HG03565 (cell line): ENCODE data around the gene MGST3.
"Not testable (repeated sequence)": the region's sequence is repeated elsewhere in the genome, so short reads cannot be mapped to it uniquely, and the experiment has no call there.

Experiments used
- ATAC-seq: cut with Tn5 transposase; IDR thresholded peaks from one replicate; pipeline ENCODE4 v1.9.1; 2021; ENCODE audit warnings: mild to moderate bottlenecking, moderate library complexity; ENCODE audit not compliant: unreplicated experiment

The MGST3 gene

DNA sequence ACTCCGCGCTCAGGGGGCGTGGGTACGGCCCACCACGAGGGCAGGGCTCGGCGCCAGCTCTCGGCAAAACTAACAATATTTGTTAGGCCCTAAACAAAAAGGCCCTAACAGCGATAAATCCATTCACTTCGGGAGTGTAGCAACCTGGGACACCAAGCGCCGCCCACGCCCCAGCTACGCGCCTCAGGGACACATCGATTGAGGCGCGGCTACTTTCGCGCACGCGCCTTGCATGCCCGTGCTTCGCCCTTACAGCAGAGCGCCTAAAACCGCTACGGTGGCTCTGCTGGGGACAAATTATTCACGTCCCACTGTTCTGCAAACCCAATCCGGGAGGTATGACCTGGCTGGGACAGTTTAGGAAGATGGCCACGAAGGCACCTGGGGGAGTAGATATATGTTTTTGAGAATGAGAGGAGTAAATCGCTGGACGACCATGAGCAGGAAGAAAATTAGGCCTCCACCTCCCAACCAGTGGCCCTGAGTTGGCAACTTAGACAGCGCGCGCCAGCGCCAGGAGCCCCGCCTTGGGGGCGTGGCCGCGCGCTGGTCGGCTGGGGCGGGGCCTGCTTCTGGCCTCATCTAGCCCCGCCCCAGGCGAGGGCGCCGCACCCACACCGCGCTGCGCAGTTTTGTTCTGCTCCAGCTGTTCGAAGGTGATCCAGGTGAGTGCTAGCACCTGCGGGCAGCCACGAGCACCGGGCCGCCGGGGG lies at the start of gene MGST3:
Gene MGST3, plus strand, starts transcription at position 606 of the 713 bp plus-strand sequence. CDS start 18,614 bp downstream, outside the sequence.
- ATAC-seq, result peak; percentile 74

DNA sequence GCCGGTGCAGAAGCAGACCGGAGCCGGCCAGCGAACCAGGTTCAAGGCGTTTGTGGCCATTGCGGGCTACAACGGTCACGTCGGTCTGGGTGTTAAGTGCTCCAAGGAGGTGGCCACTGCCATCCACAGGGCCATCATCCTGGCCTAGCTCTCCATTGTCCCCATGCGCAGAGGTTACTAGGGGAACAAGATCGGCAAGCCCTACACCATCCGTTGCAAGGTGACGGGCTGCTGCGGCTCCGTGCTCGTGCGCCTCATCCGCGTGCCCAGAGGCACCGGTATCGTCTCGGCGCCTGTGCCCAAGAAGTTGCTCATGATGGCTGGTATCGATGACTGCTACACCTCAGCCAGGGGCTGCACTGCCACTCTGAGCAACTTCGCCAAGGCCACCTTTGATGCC lies 49.1 kb upstream of the MGST3 start:
- ATAC-seq, result no peak

DNA sequence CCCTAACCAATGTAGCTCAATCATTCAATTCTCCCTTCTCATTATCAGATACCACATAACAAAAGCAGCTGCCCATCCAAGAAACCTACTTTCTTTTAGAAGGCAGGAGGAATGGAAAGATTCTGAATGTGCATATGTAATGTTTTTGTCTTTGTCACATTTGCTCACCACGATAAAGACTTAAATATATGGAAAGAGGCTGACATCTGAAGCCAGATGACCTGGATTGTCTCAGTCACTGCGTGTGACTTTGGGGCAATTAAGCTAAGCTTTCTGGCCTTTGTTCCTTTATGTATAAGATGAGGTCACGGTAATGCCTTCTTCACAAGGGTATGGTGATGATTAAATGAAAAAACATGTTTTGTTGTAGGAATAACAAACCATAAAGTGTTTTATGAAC lies 44.6 kb upstream of the MGST3 start:
- ATAC-seq, result no peak

DNA sequence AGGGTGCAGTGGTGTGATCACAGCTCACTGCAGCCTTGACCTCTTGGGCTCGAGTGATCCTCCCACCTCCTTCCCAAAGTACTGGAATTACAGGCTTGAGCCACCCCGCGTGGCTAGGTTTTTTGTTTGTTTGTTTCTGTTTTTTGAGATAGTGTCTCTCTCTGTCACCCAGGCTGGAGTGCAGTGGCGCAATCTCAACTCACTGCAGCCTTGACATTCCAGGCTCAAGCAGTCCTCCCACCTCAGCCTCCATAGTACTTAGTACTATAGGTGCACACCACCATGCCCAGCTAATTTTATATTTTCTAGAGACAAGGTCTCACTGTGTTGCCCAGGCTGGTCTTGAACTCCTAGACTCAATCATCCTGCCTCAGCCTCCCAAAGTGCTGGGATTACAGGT lies 39.6 kb upstream of the MGST3 start:
- ATAC-seq, result not testable (repeated sequence)

DNA sequence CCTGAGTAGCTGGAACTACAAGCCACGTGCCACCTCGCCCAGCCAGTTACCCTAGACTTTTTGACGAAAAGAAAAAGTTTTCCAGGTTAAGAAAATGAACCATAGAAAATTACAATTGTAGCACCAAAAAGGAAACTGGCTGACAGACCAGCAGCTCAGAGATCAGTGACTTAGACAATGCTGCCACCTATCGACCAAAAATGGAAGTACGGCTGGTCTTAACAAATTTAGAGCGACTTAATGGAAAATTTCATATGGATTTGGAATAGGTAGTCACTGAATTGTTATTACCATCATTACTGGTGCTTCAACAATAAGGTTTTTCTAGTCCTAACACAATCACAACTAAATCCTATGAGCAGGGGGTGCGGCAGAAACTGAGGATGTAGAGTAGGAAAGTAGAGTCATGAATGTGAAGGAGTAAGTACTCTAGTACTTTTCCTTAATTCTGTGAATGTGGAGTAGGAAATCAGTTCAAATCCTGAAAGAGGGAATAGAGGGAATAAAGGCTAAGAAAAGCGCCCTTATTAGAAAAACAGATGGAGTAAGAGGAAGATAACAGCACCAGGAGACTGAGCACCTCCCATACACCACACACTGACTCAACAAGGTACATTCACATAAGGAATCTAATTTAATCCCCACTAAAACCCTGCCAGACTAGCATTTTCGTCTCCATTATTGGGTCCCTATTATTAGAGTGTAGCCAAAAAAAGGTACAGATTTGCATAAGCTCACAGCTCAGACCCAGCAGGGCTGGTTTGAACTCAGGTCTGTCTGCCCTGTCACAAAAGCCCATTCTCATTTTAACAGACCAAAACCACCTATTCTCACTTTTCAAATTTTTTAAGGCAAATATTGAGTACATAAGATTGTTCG lies 37.9 kb upstream of the MGST3 start:
- no peak for ATAC-seq

DNA sequence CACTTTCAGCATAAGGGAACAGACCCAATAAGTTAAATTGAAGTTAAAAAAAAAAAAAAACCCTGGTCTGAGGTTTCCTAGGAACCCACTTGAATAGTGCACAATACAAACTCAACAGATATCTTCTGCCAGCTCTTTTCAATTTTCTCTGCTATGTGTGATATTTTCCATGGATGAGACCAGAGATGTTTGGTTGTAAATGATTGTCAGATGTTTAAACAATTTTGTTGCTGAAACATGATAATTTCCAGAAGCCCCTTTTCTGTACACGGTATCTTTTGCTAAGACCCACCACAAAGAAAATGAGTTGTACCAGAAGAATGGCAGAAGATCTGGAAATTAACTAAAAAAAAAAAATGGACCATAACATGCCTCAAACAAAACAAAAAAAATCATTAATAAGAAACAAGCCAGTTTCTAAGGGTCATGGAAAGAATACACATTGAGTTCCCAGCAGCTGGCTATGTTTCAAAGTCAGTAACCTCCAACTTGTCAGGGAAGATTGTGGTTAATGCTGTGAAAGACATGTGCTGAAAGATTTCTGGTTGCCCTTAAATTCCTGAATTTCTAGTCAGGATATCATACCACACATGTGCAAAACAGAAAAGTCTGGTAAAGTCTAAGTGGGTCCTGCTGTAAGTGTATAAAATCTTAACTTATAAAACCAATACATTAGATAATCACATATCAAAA lies 35.6 kb upstream of the MGST3 start:
- ATAC-seq, result no peak

DNA sequence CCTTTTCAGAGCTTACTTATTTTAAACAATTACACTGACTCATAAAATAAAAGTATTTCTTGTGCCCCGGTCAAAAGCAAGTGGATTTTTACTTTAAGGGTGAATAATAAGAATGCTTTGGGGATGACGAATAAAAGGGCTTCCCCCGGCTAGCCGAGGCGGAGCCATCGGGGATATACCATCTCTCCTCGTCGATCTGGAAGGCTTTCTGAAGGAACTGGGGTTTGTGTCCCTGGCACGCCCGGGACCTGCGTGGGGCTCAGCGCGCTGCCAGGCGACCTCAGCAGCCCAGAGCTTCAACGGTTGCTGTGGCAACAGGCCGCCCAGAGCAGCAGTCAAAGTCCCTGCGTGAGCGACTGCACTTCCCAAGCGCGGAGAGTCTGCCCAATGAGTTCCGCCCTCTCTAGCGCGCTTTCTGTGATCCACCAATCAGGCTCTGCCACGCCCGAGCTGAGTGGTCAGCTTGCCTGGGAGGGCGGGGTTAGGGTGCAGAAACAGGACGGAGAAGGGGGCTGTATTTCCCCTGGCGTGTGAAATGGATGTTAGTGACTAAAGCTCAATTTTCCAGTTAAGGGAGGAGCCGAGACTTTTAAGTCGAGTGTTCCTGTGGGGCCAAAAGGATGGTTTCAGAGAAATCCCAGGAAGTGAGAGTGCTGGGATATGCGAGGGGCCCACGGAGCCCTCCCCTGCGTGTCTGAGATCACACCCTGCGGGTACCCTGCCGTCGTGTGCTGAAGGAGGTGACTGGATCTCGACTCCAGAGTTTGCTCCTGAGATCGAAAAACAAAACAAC lies 33.0 kb upstream of the MGST3 start:
- ATAC-seq, result peak; percentile 96

DNA sequence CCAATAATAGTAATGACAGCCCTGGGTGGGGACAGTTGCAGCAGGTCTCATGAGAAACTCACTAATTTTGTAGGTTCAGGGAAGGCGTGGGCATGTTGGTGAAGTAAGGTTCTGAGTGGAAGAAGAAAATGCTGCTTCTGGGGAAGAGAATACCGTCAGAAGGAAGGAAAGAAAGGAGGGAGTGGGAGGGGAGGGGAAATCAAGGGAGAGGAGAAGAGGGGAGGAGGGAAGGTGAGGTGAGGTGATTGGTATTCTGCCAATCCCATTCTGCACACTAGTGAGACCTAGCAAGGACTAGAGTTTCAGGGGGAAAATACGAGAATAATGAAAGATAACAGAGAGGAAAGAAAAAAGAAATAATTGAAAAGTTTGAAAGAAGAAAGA lies 32.4 kb upstream of the MGST3 start:
- ATAC-seq, result no peak

DNA sequence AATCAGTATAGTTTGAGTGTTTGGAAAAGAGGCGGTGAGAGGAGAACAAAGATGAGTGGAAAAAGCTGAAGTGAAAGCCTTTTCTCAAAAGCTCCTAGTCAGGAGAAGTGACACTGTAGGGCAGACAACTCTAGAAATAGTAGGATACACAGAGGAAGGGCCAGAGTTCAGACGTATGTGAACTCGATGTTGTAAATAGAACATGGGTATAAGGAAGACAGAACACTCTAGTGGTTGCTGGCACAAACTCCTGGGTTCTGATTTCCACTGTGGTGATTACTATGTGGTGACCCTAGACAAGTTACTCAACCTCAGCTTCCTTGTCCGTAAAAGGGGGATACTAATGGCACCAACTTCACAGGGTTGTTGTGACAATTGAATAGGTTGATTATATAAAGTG lies 30.2 kb upstream of the MGST3 start:
- no peak for ATAC-seq

DNA sequence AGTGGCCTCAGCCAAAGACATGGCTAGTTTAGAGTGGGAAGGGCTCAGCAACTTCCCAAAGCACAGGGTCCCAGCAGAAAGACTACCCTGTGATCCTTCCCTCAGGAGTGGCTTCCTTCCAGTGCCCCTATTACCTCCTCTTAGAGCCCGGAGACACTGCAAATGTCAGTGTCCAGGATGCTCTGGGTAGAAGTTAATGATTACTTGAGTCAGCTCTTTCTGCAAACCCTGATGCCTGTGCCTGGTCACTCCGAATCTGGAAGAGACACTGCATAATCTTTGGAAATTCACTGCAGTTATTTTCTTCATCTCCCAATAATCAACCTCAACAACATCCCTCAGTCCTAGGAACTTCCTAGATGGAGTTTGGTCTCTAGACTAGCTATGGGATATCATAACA lies 27.2 kb upstream of the MGST3 start:
- ATAC-seq, result no peak

DNA sequence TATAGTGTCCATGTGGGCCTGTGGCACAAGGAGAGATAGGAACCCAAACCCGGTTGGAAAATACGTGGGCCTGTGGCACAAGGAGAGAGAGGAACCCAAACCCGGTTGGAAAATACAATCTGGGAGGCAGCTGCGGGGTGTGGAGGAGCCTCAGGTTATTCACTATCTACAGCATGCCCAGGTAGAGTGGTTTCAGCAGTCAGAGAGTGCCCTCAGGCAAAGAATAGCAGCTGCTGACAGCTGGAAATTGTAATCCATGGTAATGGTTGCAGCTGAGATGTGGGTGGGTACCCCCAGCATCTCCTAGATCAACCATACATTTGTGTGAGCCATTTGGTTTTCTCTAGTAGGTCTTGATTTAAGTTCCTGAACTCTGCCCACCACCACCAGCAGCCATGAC lies 25.8 kb upstream of the MGST3 start:
- ATAC-seq, result no peak

DNA sequence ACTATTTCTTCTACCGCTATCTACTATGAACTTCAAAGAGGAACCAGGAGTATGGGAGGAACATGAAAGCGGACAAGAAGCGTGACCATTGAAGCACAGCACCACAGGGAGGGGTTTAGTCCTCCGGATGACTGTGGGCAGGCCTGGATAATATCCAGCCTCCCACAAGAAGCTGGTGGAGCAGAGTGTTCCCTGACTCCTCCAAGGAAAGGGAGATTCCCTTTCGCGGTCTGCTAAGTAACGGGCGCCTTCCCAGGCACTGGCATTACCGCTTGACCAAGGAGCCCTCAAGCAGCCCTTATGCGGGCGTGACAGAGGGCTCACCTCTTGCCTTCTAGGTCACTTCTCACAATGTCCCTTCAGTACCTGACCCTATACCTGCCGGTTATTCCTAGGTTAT lies 24.4 kb upstream of the MGST3 start:
- ATAC-seq, result not testable (repeated sequence)

DNA sequence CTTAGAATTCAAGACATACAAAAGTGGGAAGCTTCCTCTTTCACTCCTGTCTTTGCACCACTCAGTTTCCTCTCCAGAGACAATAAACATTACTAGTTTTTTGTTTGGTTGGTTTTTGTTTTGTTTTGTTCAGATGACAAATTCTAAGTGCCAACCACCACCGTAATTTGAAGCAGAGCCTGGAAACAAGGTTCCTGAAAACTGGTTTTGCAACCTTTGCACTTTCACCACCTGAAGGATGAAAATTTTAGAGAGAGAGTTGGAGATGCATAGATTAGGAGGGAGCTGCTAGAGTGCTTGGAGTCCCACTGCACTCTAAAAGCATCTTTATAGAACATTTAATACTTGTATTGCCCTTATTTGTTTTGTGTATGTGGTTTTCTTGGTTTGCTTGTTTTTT lies 20.2 kb upstream of the MGST3 start:
- ATAC-seq, result no peak

DNA sequence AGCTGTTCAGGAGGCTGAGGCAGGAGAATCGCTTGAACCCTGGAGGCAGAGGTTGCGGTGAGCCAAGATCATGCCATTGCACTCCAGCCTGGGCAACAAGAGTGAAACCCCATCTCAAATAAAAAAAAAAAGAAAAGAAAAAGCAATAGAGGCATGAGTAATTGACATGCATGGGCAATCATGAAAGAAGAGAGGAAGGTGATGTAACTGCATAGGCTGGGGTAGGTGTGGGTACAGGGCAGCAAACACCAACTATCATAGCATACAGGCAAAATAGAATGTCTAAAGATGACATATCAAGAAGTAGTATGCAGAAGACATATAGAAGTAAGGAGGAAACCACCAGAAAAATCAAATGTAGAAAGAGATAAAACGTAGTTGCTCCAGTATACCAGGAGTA lies 19.0 kb upstream of the MGST3 start:
- no peak for ATAC-seq

DNA sequence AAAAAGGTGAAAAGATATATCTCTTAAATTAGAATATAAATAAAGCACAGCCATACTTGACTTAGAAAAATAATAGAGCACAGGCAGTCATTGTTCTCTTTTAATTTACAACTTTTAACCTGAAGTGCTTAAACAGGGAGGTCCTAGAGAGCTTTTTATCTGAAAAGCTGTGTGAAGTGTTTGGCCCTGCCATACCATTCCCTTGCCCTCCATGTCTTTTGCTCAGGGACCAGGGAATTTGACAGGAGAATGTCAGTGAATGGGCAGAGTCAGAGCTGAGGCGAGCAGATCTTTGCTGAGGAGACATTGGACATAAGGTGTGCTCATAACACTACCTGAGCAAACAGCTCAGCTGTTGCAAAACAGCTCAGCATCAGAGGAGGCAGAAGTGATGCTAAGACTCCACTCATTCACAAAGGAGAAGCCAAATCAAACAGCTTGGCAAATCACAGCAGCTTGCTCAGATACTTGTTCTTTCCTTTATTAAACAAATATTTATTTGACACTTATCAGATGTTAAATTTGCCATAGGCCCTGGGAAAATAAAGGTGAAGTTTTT lies 14.9 kb upstream of the MGST3 start:
- ATAC-seq, result no peak

DNA sequence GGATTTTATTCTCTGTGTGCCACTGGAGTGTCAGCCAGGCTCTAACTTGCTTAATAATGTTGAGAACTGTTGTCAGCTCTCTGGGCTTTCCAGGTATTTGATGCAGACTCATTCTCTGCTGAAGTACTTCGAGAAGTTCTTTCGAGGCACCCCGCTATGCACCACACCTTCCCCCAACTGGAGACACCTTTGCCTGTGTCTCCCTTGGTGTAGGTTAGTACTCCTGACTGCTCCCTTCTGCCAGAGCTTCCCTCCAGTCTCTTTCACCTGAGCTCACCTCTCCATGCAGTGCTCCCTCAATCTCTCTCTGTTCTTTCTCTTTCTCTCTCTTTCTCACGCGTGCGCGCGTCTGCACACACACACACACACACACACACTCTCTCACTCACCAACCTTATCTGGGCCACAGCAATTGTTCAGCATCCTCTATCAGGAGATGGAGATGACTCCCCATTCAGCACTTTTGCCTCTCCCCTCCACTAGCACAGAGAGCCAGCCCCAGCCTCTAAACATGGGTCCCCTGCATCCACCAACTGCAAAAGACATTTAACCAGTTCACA lies 14.0 kb upstream of the MGST3 start:
- ATAC-seq, result no peak

DNA sequence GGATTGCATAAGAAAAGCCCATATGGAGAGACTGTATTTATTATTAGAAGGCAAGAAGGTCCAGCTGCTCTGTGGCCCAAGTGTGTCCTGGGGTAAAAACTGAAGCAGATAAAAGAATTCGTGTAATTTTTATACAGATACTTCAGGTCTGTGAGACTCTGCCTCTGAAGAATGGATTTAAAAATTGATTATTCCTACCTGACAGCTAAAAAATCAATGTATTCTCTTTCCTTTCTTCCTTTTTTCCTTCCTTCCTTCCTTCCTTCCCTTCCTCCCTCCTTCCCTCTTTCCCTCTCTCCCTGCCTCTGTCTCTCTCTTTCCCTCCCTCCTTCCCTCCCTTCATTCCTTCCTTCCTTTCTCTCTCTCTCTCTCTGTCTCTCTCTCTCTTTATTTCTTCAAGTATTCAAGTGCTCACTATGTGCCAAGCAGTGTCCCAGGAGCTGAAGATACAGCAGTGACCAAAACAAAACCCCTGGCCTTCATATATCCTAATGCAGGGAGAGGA lies 11.3 kb upstream of the MGST3 start:
- ATAC-seq, result no peak

DNA sequence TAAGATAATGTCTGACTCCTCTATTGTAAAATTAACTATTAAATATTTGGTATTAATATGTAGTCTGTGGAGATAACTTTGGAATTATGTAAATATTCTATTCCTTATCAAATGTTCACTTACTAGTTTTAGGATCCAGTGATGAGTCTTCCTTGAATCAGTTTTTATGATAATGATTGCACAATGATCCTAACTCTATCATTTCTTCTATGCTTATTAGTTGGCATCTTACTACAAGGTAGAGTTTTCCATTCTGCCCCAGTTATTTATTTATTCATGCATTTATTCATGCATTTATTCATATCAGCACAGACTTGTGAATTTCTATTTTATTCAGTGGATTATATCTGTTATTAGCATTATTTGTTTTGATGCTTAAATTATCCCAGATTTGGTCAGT lies 7.4 kb upstream of the MGST3 start:
- no peak for ATAC-seq

DNA sequence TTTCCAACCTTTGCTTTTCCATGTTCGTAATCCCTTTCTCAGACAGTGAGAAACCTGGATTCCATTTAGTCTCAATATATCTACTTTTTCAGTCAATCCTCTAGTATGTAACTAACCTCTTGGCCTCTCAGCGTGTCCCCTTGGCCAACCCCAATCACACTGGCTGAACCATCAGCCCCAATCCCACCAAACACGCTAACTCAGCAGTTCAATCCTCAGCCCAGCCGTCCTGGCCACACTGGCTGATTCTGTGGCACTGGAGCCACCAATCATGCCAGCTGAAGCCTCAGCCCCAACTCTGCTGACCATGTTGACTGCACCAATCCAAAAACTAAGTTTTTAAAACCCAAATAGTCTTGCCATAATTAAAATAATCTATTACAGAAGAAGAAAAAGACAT lies 6.6 kb upstream of the MGST3 start:
- no peak for ATAC-seq

DNA sequence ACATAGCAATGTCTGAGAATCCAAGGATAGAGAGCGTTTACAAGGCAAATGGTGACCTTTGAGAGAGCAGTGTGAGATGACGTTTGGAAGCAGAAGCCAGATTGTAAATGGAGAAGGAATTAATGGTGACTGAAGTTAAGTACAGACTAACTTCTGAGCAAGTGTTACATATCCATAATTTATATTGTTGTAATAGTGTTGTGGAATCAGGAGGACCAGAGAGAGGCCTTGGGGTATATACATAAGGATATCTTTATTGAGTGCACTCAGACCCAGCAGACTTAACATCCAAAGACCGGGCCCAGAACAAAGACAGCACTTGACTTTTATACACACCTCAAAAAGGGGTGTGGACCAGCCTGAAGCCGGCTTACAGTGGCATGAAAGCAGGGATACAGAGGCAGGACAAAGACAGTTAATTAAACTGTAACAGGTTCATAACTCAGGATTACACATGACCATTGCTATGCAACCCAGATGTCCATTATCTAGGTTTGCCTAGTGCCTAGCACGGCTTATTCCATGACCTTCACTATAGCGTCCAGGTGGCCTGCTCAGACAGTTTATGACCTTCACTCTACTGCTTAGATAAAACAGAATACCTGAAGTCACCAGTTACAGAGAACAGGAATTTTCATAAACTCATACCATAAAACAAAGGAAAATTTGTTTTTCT lies 2.7 kb upstream of the MGST3 start:
- ATAC-seq, result no peak
